ENCODE measurements around the gene USP37. TPM values are rescaled to one million over a fixed set of nuclear protein-coding genes. Genes with fewer than 3 reads are reported as not detected.
A peak's percentile ranks its signal among the peaks of the same experiment; 100 is the strongest.

The USP37 gene
- polyA plus RNA-seq, 1 of the 3 experiments (the other 2 are of a cell fraction): 0.95 TPM

GRCh38 chr2:218576854-218577253 is 8.7 kb upstream of the USP37 start:
- no peak for TF ChIP-seq MAX (IDR thresholded peaks at IDR 0.05; ENCODE audit: low read depth)
- TF ChIP-seq RFX5 (IDR thresholded peaks at IDR 0.05; ENCODE audit: low read length): no peak
- no peak for TF ChIP-seq PBX3 (IDR thresholded peaks at IDR 0.05)
- no peak for TF ChIP-seq CTCF (IDR thresholded peaks at IDR 0.05)
- TF ChIP-seq RCOR1 (IDR thresholded peaks at IDR 0.05; ENCODE audit: low read length): no peak
- no peak for TF ChIP-seq MEF2A (IDR thresholded peaks at IDR 0.05; ENCODE audit: borderline replicate concordance, low read depth)
- no peak for TF ChIP-seq RXRA (IDR thresholded peaks at IDR 0.05; ENCODE audit: borderline replicate concordance, low read depth)
- TF ChIP-seq POLR2AphosphoS5 (IDR thresholded peaks at IDR 0.05; ENCODE audit: low read depth, low read length): no peak
- TF ChIP-seq GATA2 (CRISPR knock-in tag; IDR thresholded peaks at IDR 0.05): no peak
- no peak for TF ChIP-seq SMC3 (IDR thresholded peaks at IDR 0.05; ENCODE audit: low read depth, low read length)
- TF ChIP-seq IRF3 (IDR thresholded peaks at IDR 0.05; ENCODE audit: low read depth, low read length): no peak
- TF ChIP-seq FOSL2 (IDR thresholded peaks at IDR 0.05; ENCODE audit: borderline replicate concordance, low read depth): no peak
- TF ChIP-seq JUND (IDR thresholded peaks at IDR 0.05): no peak
- whole genome bisulfite sequencing (ENCODE audit: low lambda C conversion rate): 98% methylated on average over 4 of the region's 4 CpGs
- peaks cover 14% of the 10 kb centered on the region for H3F3A ChIP-seq (replicated peaks; ENCODE audit: insufficient read depth)
- no peak overlapping the region for H3K9ac ChIP-seq
- no peaks in the 10 kb centered on the region for H3K9me3 ChIP-seq
- H2AFZ ChIP-seq (ENCODE audit: low read depth): no peak overlapping the region
- peaks cover 99% of the 10 kb centered on the region for H3K79me2 ChIP-seq (ENCODE audit: insufficient read depth)
- H3K9me2 ChIP-seq: no peaks in the 10 kb centered on the region
- H3K27me3 ChIP-seq (ENCODE audit: insufficient read depth): no peaks in the 10 kb centered on the region
- H3K27ac ChIP-seq (ENCODE audit: low read depth in 2 of 2, low read length in 1 of 2): no peak overlapping the region
- POLR2A ChIA-PET: interaction anchor here (1.0 kb wide), 1 partner anchor 31 kb away, joined by 7 read pairs; the partner anchor contains the start of gene PLCD4
- CTCF ChIA-PET: interaction anchor here (0.9 to 1.2 kb wide), 2 partner anchors 11 to 14 kb away, joined by 4 read pairs; no protein-coding TSS in a partner anchor
- no peak for DNase-seq
- peaks cover 37% of the 10 kb centered on the region; the same call in 1 of the 2 replicates for H4K20me1 ChIP-seq (ENCODE audit: insufficient read depth)
- no peak overlapping the region for H3K4me3 ChIP-seq (ENCODE audit: low read depth in 2 of 2, low read length in 1 of 2)
- peaks cover 31 to 58% of the 10 kb centered on the region in 2 experiments for H3K36me3 ChIP-seq (replicated peaks in 1 of 2; ENCODE audit: control insufficient read depth in 1 of 2, insufficient read depth in 2 of 2, low read length in 1 of 2)
- H3K4me2 ChIP-seq: no peak overlapping the region
- peaks cover 4 to 5% of the 10 kb centered on the region in 2 experiments; a peak in 2 of 4 replicates for H3K4me1 ChIP-seq (ENCODE audit: control insufficient read depth in 1 of 2, insufficient read depth in 2 of 2, low read depth in 1 of 2, low read length in 1 of 2)

- POLR2A ChIA-PET: interaction anchor here (0.8 kb wide), 1 partner anchor 36 kb away, joined by 9 read pairs; the partner anchor contains the start of gene PLCD4
- H4K20me1 ChIP-seq (ENCODE audit: insufficient read depth): peaks cover 14% of the 10 kb centered on the region
- H3K9me2 ChIP-seq: no peaks in the 10 kb centered on the region
- peaks cover 5 to 14% of the 10 kb centered on the region in 2 experiments; a peak in 2 of 4 replicates for H3K4me1 ChIP-seq (ENCODE audit: control insufficient read depth in 1 of 2, insufficient read depth in 2 of 2, low read depth in 1 of 2, low read length in 1 of 2)
- peaks cover 22% of the 10 kb centered on the region for H3F3A ChIP-seq (replicated peaks; ENCODE audit: insufficient read depth)
- H3K9me3 ChIP-seq: no peaks in the 10 kb centered on the region
- H3K79me2 ChIP-seq (ENCODE audit: insufficient read depth): peaks cover 97% of the 10 kb centered on the region
- no peak overlapping the region for H2AFZ ChIP-seq (ENCODE audit: low read depth)
- H3K27ac ChIP-seq (ENCODE audit: low read depth in 2 of 2, low read length in 1 of 2): peak overlapping the region; percentile 23 to 88; a peak in 3 of 4 replicates
- H3K36me3 ChIP-seq (replicated peaks in 1 of 2; ENCODE audit: control insufficient read depth in 1 of 2, insufficient read depth in 2 of 2, low read length in 1 of 2): peaks cover 21 to 32% of the 10 kb centered on the region in 2 experiments
- no peaks in the 10 kb centered on the region for H3K27me3 ChIP-seq (ENCODE audit: insufficient read depth)
- 10% methylated on average over 6 of the region's 6 CpGs for WGBS (ENCODE audit: low lambda C conversion rate)
- peak overlapping the region; percentile 74 to 79; a peak in 3 of 4 replicates for H3K4me3 ChIP-seq (ENCODE audit: low read depth in 2 of 2, low read length in 1 of 2)
- TF ChIP-seq USF1 (IDR thresholded peaks at IDR 0.05; ENCODE audit: borderline replicate concordance, low read depth): no peak
- no peak for TF ChIP-seq RCOR1 (IDR thresholded peaks at IDR 0.05; ENCODE audit: low read length)
- TF ChIP-seq FOXJ3 (CRISPR knock-in tag; IDR thresholded peaks at IDR 0.05): no peak
- TF ChIP-seq ZBTB33 (IDR thresholded peaks at IDR 0.05; ENCODE audit: borderline replicate concordance, low read depth): no peak
- no peak for DNase-seq
- H3K9ac ChIP-seq: peak overlapping the region; percentile 91
- peak overlapping the region; percentile 82 for H3K4me2 ChIP-seq
- CTCF ChIA-PET: interaction anchor here (1.0 to 1.3 kb wide), 3 partner anchors 37 to 77 kb away, joined by 3 to 4 read pairs (median 4); partner anchors contain the start of gene PLCD4
Observed at GRCh38 chr2:218570850-218571249, 2.7 kb upstream of the USP37 start.
